ENCODE results near the gene ZNF839.
"Not testable (repeated sequence)": the region's sequence is repeated elsewhere in the genome, so short reads cannot be mapped to it uniquely, and the experiment has no call there.

ZNF839 gene

GRCh38 chr14:102314242-102315011, 5.1 kb upstream of the ZNF839 start:
- peak; percentile 84 for DNase-seq (ENCODE audit: low read depth)

GRCh38 chr14:102315121-102315520, 4.4 kb upstream of the ZNF839 start:
- peak; percentile 16 for DNase-seq (ENCODE audit: low read depth)

DNA sequence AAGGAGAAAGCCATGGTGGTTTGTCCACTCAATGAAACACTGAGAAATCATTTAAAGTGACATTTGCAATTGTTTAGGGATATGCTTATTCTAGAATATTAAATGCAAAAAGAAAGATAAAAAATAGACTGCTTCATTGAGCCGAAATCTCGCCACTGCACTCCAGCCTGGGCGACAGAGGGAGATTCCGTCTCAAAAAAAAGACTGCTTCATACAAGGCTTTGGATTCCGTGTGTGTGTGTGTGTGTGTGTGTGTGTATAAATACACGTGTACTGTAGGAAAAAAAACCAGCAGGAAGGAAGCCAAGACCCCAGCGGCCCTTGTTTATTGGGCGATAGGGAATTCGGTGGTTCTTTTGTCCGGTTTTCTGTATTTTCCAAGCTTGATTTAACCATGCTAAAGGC, 3.2 kb upstream of the ZNF839 start:
- no peak for DNase-seq (ENCODE audit: low read depth)

DNA sequence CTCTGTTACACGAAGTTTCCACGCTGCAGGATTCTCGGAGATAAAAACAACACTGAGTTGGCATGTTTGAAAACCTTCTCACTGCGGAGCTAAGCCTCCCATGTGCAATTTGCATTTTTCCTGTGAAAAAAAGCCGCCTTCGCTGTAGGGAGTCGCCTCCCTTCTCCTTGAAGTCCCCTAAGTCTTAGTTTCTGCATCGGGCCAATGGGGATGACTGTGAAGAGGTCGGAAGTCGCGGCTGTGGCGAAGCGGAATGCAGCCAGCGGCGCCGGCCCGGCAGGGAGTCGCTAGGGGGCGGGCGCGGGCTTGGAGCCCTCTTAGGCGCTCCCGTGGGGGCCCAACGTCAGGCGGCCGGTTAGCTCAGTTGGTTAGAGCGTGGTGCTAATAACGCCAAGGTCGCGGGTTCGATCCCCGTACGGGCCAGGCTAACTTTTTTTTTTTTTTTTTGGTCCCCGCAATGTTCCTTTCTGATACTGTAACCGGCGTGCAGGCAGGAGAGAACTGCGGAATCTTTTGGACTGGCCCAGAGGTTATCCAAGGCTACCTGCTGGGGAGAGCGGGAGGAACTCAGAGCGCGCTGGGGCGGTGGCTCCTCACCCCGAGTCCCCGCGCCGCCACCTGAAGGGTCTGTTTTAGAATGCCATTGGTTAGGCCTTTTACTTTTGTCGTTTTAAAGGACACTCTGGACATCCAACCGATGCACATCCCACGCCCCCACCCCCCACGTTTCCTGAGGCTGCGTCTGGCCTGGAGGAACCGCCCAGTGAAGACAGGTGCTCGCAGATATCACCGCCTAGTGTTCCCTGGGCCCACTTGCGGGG, 2.6 kb upstream of the ZNF839 start:
- peak; percentile 95 for DNase-seq (ENCODE audit: low read depth)

GRCh38 chr14:102317564-102318248, 1.8 kb upstream of the ZNF839 start:
- peak; percentile 74 for DNase-seq (ENCODE audit: low read depth)

DNA sequence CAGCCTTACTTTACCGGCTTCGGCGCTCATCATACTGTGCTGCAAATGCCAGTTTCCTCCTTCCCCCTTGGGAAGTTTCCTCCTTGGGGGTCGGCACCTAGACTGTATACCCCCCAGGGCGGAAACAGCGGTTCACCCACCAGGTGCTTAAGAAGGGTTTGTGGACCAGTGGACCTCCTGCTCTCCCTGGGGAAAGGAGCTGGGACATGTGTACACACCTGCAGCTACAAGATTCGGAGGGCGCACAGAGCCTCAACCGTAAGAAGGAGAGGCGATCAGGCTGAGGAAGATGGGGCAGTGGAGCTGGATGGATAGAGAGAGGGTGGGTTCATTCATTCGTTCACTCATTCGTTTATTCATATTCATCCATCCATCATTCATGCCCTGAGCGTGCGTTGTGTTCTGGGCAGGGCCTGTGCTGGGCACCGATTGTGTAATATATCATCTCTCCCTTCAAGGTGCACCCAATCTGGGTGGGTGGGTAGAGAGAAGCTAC, 717 bp upstream of the ZNF839 start:
- DNase-seq (ENCODE audit: low read depth) = no peak

- peak; percentile 61 for DNase-seq (ENCODE audit: low read depth)
These were observed 601 bp downstream of the ZNF839 start for GRCh38 chr14:102320033-102320660.

- DNase-seq (ENCODE audit: low read depth) = no peak
These were observed 1.3 kb downstream of the ZNF839 start for GRCh38 chr14:102320671-102321455.

DNA sequence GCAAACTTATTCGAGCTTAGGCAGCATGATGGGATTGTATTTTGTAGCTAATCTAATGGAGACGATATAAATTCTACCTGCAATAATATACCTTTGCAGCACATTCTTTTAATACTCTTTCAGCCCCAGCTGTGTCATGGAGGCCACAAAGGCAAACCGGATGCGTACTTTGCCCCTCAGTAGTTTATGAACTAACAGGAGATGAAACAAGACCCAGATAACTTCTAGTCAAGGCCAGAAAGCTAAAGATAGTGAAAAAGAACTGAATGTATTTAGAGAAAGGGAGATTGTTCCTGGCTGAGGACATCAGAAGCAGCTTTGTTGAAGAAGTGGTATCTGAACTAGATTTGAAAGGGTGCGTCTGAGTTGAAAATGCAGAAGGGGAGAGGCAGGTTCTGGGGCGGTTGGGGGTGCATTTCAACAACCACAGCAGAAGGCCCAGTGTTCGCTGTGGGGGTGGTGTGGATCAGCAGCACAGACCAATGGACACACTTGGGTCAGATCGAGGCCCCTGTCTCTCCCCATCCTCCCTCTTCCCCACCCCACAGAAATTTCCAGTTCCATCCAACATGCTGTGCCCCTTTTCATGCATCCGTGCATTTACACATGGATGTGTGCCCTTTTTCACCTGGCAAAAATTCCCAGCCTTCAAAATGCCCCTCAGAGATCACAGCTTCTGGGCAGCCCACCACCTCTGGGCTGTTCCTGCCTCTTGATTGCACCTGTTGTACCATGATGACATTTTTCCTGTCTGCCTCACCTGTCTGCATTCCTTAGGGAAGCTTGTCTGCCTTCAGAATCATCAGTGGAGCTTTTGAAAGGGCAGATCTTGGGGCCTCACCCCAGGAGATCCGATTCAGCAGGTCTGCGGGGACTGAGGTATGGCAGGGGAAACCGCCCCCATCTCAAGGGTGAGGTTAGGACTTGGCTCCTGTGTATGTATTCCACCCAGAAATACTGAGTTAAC, 2.2 kb downstream of the ZNF839 start:
- no peak for DNase-seq (ENCODE audit: low read depth)

GRCh38 chr14:102323102-102323501, 3.6 kb downstream of the ZNF839 start:
- peak; percentile 82 for DNase-seq (ENCODE audit: low read depth)

GRCh38 chr14:102325791-102326345, 6.3 kb downstream of the ZNF839 start:
- no peak for DNase-seq (ENCODE audit: low read depth)

GRCh38 chr14:102326583-102326982, 7.0 kb downstream of the ZNF839 start:
- DNase-seq (ENCODE audit: low read depth) = no peak

- not testable (repeated sequence) for DNase-seq (ENCODE audit: low read depth)
These were observed 9.8 kb downstream of the ZNF839 start for GRCh38 chr14:102329381-102329780.

DNA sequence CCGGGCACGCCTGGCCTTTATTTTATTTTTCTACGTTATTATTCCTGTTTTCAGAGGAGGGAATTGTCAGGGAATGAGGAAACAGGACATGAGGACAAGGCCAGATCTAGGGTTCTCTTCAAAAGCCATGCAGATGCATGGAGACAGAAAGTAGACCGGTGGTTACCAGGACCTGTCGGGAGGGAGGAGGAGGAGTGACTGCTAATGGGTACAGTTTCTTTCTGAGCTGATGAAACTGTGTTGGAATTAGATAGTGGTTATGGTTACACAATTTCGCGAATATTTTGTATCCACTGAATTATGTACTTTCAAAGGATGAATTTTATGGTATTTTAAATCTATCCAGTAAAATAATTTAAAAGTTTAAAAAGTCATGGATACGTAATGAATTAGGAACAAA, 11.3 kb downstream of the ZNF839 start:
- no peak for DNase-seq (ENCODE audit: low read depth)

GRCh38 chr14:102333390-102333789, 13.8 kb downstream of the ZNF839 start:
- no peak for DNase-seq (ENCODE audit: low read depth)

DNA sequence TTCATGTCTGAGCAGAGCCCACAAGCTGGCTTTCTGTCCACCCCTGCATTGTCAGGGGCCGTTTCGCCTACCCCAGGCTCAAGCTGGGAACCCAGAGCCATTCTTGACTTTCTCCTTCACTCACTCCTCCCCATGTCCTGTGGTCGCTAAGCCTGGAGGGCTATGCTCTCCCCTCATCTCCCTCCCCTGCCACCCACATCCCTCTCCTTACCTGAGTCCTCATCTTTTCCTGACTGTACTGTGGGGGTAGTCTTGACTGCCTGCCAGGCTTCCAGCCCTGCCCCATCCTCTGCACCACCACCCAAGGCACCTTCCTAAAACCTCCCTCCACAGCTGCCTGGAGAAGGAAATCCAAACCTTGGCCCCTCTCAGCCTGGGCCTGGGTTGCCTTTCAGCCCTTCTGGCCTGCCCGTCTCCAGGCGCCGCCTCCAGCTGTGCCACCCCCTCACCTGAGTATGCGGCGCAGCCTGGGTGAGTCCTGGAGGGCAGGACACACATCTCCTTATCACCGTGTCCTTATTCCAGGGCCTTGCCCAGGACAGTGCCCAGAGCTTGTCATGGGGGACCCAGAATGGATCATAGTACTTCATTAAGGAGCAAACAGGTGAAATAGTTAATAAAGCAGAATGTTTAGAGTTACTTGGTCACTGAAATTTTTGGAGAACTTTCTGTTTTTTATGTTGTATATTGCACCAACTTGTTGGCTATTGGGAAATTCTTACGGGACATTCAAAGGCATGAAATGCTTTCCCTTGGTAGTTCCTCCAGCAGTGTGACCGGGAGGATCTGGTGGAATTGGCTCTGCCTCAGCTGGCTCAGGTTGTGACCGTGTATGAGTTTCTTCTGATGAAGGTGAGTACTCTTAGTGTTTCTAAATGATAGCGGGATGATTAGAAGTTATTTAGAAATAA, 14.5 kb downstream of the ZNF839 start:
- DNase-seq (ENCODE audit: low read depth) = no peak

- DNase-seq (ENCODE audit: low read depth) = no peak
These were observed 15.6 kb downstream of the ZNF839 start for GRCh38 chr14:102335163-102335562.

GRCh38 chr14:102338724-102339123, 19.2 kb downstream of the ZNF839 start:
- no peak for DNase-seq (ENCODE audit: low read depth)

GRCh38 chr14:102341566-102341965, 22.0 kb downstream of the ZNF839 start:
- DNase-seq (ENCODE audit: low read depth) = no peak
